Hepatocyte (in vitro differentiated cells): ENCODE results near the gene HIVEP2. TPM values are rescaled to one million over a fixed set of nuclear protein-coding genes. Genes with fewer than 3 reads are reported as not detected.
A peak's percentile ranks its signal among the peaks of the same experiment; 100 is the strongest.

Source experiments
- DNase-seq: peaks from one replicate; pipeline ENCODE4 v3.0.0-alpha.2; 2016; ENCODE audit warnings: low spot score
- H2AFZ ChIP-seq: fragments of 200-600 bp; sonication (generic); 2 replicates; pipeline ENCODE4 v1.6.0; 2016; ENCODE audit warnings: antibody characterized with exemption, mild to moderate bottlenecking
- H3K27ac ChIP-seq: fragments of 200-600 bp; sonication (generic); 2 replicates; pipeline ENCODE4 v1.5.1; 2016; ENCODE audit warnings: mild to moderate bottlenecking
- H3K27me3 ChIP-seq: fragments of 200-600 bp; sonication (generic); 2 replicates; pipeline ENCODE4 v1.6.1; 2016
- H3K36me3 ChIP-seq: fragments of 200-600 bp; sonication (generic); replicated peaks from 2 replicates; pipeline ENCODE4 v1.5.1; 2016; ENCODE audit warnings: low read depth; ENCODE audit not compliant: insufficient read depth
- H3K4me1 ChIP-seq: fragments of 200-600 bp; sonication (generic); 2 replicates; pipeline ENCODE4 v1.5.1; 2016; ENCODE audit warnings: mild to moderate bottlenecking, moderate library complexity; ENCODE audit not compliant: insufficient read depth
- H3K4me2 ChIP-seq: fragments of 200-600 bp; sonication (generic); 2 replicates; pipeline ENCODE4 v1.6.0; 2016
- H3K4me3 ChIP-seq: fragments of 200-600 bp; sonication (generic); 2 replicates; pipeline ENCODE4 v1.5.1; 2016; ENCODE audit warnings: mild to moderate bottlenecking
- H3K79me2 ChIP-seq: fragments of 200-600 bp; sonication (generic); 2 replicates; pipeline ENCODE4 v1.6.0; 2017; ENCODE audit warnings: mild to moderate bottlenecking
- H3K9me2 ChIP-seq: fragments of 200-600 bp; sonication (generic); replicated peaks from 2 replicates; pipeline ENCODE4 v1.6.0; 2017; ENCODE audit warnings: mild to moderate bottlenecking; ENCODE audit not compliant: insufficient read depth
- H3K9me3 ChIP-seq: fragments of 200-600 bp; sonication (generic); 2 replicates; pipeline ENCODE4 v1.5.1; 2016; ENCODE audit warnings: low read depth, mild to moderate bottlenecking
- H4K20me1 ChIP-seq: fragments of 200-600 bp; sonication (generic); 2 replicates; pipeline ENCODE4 v1.6.0; 2016; ENCODE audit warnings: mild to moderate bottlenecking; ENCODE audit not compliant: insufficient read depth, poor library complexity, severe bottlenecking
- CTCF ChIP-seq: fragments of 200-600 bp; sonication (generic); IDR thresholded peaks from 2 replicates; pipeline ENCODE4 v1.5.1; 2016; ENCODE audit warnings: antibody characterized with exemption, mild to moderate bottlenecking; ENCODE audit not compliant: poor library complexity
- EZH2 ChIP-seq: fragments of 200-600 bp; sonication (generic); IDR thresholded peaks from 2 replicates; pipeline ENCODE4 v1.6.1; 2016; ENCODE audit warnings: antibody characterized with exemption, mild to moderate bottlenecking, borderline replicate concordance
- EZH2phosphoT487 ChIP-seq: fragments of 200-600 bp; sonication (generic); IDR thresholded peaks from one replicate; pipeline ENCODE4 v1.6.1; 2018; ENCODE audit warnings: antibody characterized with exemption, mild to moderate bottlenecking, low read depth, moderate library complexity; ENCODE audit not compliant: unreplicated experiment, severe bottlenecking
- WGBS: methylation state at CpG from one replicate; pipeline ENCODE4 v1.1.6; 2016; ENCODE audit warnings: low lambda C conversion rate; ENCODE audit errors: missing lambda C conversion rate; 5-methylcytosine and 5-hydroxymethylcytosine counted together
- polyA plus RNA-seq: library from polyadenylated mRNA; unstranded; fragments of >200 nt; fragmentation: Nextera tagmentation; extraction: Ambion mirVana; gene quantifications from 2 replicates; pipeline ENCODE4 v1.2.1, GENCODE V29; 2016
- total RNA-seq: library from RNA; depleted of rRNA; stranded (reverse); fragments of >200 nt; gene quantifications from 2 replicates; pipeline ENCODE4 v1.2.3, GENCODE V29; 2014

Gene HIVEP2
- total and polyA plus RNA-seq, 2 experiments from 2014 or later: 3.3 to 9.4 TPM

DNA sequence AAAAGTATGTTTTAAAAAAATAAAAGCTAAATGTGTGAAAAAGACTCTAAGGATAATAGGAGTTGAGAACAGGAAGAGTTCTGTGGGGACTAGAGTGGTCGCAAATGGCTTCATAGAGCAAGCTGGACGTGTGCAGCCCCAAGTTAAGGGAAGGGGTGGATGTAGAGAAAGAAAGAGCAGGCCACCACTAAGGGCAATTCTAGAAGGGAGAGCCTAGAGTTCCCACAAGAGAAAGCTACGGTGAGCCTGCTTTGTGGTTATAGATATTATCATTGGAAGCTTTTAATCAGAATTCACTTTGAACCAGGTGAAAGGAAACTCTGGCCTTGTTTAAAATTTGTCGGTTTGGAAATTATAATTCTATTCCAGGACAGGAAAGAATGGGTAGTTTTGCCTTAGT lies 101.6 kb downstream of the HIVEP2 start:
- WGBS: 96% methylated on average over 4 of the region's 4 CpGs

GRCh38 chr6:142842418-142843261 lies 102.3 kb downstream of the HIVEP2 start:
- no peaks in the 10 kb centered on the region for H3K27me3 ChIP-seq
- H3K4me2 ChIP-seq: peak overlapping the region; percentile 9
- peak overlapping the region; percentile 17 for H3K27ac ChIP-seq
- H3K79me2 ChIP-seq: peaks cover 9% of the 10 kb centered on the region
- no peaks in the 10 kb centered on the region for H3K9me3 ChIP-seq
- H4K20me1 ChIP-seq: no peaks in the 10 kb centered on the region
- H3K4me1 ChIP-seq: peaks cover 40% of the 10 kb centered on the region
- no peaks in the 10 kb centered on the region for H3K36me3 ChIP-seq
- TF ChIP-seq EZH2phosphoT487 (no peak), CTCF (no peak), EZH2 (no peak)
- no peak overlapping the region for H2AFZ ChIP-seq
- no peak for DNase-seq
- 64% methylated on average over 11 of the region's 11 CpGs for WGBS
- no peaks in the 10 kb centered on the region for H3K9me2 ChIP-seq
- no peak overlapping the region for H3K4me3 ChIP-seq

More for the DNA sequence above, 101.6 kb downstream of the HIVEP2 start:
- Histone ChIP-seq H3K9me3 (no peaks in the 10 kb centered on the region), H3K79me2 (peaks cover 7% of the 10 kb centered on the region), H3K27ac (peak overlapping the region; percentile 17), H3K4me1 (peaks cover 37% of the 10 kb centered on the region), H3K9me2 (no peaks in the 10 kb centered on the region), H3K4me2 (peak overlapping the region; percentile 9), H3K4me3 (no peak overlapping the region), H3K27me3 (no peaks in the 10 kb centered on the region), H4K20me1 (no peaks in the 10 kb centered on the region), H3K36me3 (no peaks in the 10 kb centered on the region), H2AFZ (no peak overlapping the region)
- no peak for DNase-seq
- TF ChIP-seq EZH2 (no peak), EZH2phosphoT487 (no peak), CTCF (no peak)

DNA sequence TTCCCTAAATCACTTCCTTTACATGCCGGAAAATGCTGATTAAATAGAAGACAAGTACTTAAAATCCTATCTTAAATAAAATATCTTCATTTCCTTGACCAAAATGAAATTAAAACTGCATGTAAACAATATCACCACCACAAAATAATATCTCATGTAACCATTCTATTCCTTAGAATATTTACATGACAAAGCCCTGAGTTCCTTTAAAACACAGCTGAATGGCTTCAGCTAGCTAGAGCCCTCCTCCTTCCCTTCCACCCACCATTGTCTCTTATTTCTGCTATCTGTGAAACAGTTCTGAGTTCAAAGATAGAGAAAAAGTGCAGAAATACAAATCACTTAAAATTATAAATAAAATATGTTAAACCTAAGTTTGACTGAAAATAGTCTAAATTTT lies 103.1 kb downstream of the HIVEP2 start:
- Histone ChIP-seq H3K4me1 (peaks cover 40% of the 10 kb centered on the region), H3K4me3 (no peak overlapping the region)
- TF ChIP-seq EZH2: no peak

DNA sequence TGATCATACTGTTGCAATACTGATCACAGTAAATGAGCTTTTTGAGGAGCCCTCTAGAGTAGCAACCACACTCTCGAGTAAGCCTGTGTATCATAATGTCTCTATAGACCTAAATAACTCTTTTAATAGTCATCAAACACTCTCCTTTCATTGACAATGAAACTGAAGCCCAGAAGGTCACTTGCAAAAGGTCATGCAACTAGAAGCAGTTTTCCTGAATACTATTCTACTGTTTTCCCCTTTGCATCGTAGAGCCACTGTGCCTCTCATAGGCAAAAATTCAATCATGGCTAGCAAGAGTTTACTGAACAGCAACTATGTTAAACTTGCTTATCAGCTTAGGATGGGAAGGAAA lies 105.3 kb downstream of the HIVEP2 start:
- H3K27me3 ChIP-seq: no peaks in the 10 kb centered on the region
- H3K9me3 ChIP-seq: no peaks in the 10 kb centered on the region
- H4K20me1 ChIP-seq: no peaks in the 10 kb centered on the region
- peak overlapping the region; percentile 53 for H3K27ac ChIP-seq
- no peak overlapping the region for H2AFZ ChIP-seq
- H3K9me2 ChIP-seq: no peaks in the 10 kb centered on the region
- H3K4me1 ChIP-seq: peaks cover 19% of the 10 kb centered on the region
- TF ChIP-seq EZH2phosphoT487: no peak
- no peak for TF ChIP-seq CTCF
- no peak for DNase-seq
- peak overlapping the region; percentile 36 for H3K4me2 ChIP-seq
- H3K4me3 ChIP-seq: no peak overlapping the region
- no peaks in the 10 kb centered on the region for H3K36me3 ChIP-seq
- 75% methylated on average over 2 of the region's 2 CpGs for WGBS
- H3K79me2 ChIP-seq: peaks cover 16% of the 10 kb centered on the region

More for the DNA sequence above, 103.1 kb downstream of the HIVEP2 start:
- H3K9me2 ChIP-seq: no peaks in the 10 kb centered on the region
- no peaks in the 10 kb centered on the region for H3K27me3 ChIP-seq
- no peak overlapping the region for H2AFZ ChIP-seq
- 96% methylated on average over 1 of the region's 1 CpG for WGBS
- no peaks in the 10 kb centered on the region for H3K36me3 ChIP-seq
- H3K9me3 ChIP-seq: no peaks in the 10 kb centered on the region
- H4K20me1 ChIP-seq: no peaks in the 10 kb centered on the region
- H3K79me2 ChIP-seq: peaks cover 15% of the 10 kb centered on the region
- no peak for DNase-seq
- no peak overlapping the region for H3K4me2 ChIP-seq
- peak overlapping the region; percentile 17 for H3K27ac ChIP-seq
